ENCODE results near the gene RANBP3.
A peak's percentile ranks its signal among the peaks of the same experiment; 100 is the strongest.

RANBP3 gene

GRCh38 chr19:5932609-5933262 lies 45.2 kb downstream of the RANBP3 start:
- ChIA-PET CTCF (no interaction called here), POLR2A (ENCODE audit: low non-redundant PET) (no interaction called here)
- no peak overlapping the region; the same call in 1 of the 2 replicates for H3K27ac ChIP-seq
- DNase-seq (ENCODE audit: low spot score): no peak
- TF ChIP-seq CTCF (conservative IDR thresholded peaks at IDR 0.05; ENCODE audit: low read depth): no peak

GRCh38 chr19:5932146-5932545 lies 45.8 kb downstream of the RANBP3 start:
- POLR2A ChIA-PET (ENCODE audit: low non-redundant PET): no interaction called here
- no peak overlapping the region; the same call in 1 of the 2 replicates for H3K27ac ChIP-seq
- no peak for DNase-seq (ENCODE audit: low spot score)
- TF ChIP-seq CTCF (conservative IDR thresholded peaks at IDR 0.05; ENCODE audit: low read depth): no peak
- CTCF ChIA-PET: interaction anchor here (0.6 kb wide), 1 partner anchor 348 kb away, joined by 3 read pairs; no protein-coding TSS in a partner anchor

- POLR2A ChIA-PET (ENCODE audit: low non-redundant PET): no interaction called here
- H3K27ac ChIP-seq: no peak overlapping the region
- CTCF ChIA-PET: no interaction called here
- TF ChIP-seq CTCF (conservative IDR thresholded peaks at IDR 0.05; ENCODE audit: low read depth): no peak
- DNase-seq (ENCODE audit: low spot score): no peak
These were observed 46.7 kb downstream of the RANBP3 start for GRCh38 chr19:5931251-5931650.

- no peak for DNase-seq (ENCODE audit: low spot score)
- peak overlapping the region; percentile 24; the same call in 1 of the 2 replicates for H3K27ac ChIP-seq
- no peak for TF ChIP-seq CTCF (conservative IDR thresholded peaks at IDR 0.05; ENCODE audit: low read depth)
- ChIA-PET CTCF (no interaction called here), POLR2A (ENCODE audit: low non-redundant PET) (no interaction called here)
These were observed 48.3 kb downstream of the RANBP3 start for GRCh38 chr19:5929625-5930024.

GRCh38 chr19:5929179-5929578 lies 48.8 kb downstream of the RANBP3 start:
- TF ChIP-seq CTCF (conservative IDR thresholded peaks at IDR 0.05; ENCODE audit: low read depth): no peak
- CTCF ChIA-PET: no interaction called here

GRCh38 chr19:5927441-5927821 lies 50.5 kb downstream of the RANBP3 start:
- H3K27ac ChIP-seq: peak overlapping the region; percentile 4; the same call in 1 of the 2 replicates
- ChIA-PET POLR2A (ENCODE audit: low non-redundant PET) (no interaction called here), CTCF (no interaction called here)
- TF ChIP-seq CTCF (conservative IDR thresholded peaks at IDR 0.05; ENCODE audit: low read depth): no peak
- no peak for DNase-seq (ENCODE audit: low spot score)

More at GRCh38 chr19:5929179-5929578, 48.8 kb downstream of the RANBP3 start:
- no peak for DNase-seq (ENCODE audit: low spot score)
- POLR2A ChIA-PET (ENCODE audit: low non-redundant PET): no interaction called here
- peak overlapping the region; percentile 24 for H3K27ac ChIP-seq
